GM13977 (cell line): ENCODE results near the gene KCNJ8.

Source experiments
- DNase-seq: peaks from one replicate; pipeline ENCODE4 v3.0.0; 2012; ENCODE audit warnings: low spot score
- in situ Hi-C: fragments of 300-500 bp; cut with MboI; formaldehyde crosslinking; loops from one replicate; pipeline ENCODE4 v1.12.0; 2022; ENCODE audit warnings: low sequenced_read_pairs, low pct_unique_long_range_greater_than_20kb, mixed read lengths, inconsistent platforms; ENCODE audit not compliant: unreplicated experiment
- TF ChIP-seq, protein P1 (sequence below): IDR thresholded peaks from 2 replicates; pipeline ENCODE4 v1.5.1; 2012; ENCODE audit warnings: mild to moderate bottlenecking, control low read depth; ENCODE audit not compliant: insufficient read depth; ENCODE audit errors: extremely low read depth, missing control alignments

KCNJ8 gene

DNA sequence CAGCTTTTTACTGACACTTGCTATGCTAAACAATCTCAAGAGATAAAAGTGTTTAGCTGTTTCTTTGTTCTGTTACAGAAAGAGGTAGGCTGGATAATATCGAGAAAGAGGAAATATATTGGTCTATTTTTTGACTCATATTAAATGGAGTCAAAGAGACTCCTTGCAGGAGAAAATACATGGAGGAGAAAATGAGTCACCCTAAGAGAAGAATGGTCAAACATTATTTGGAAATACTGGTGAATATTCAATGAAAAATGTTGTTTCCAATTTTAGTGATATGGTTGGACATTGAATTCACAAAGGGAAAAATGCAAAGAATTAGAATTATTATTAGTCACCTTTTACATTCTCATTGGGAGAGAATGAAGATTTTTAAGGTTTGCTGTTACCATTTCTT, 3.2 kb downstream of the KCNJ8 start:
- no peak for DNase-seq
- in situ Hi-C loops = no loop called here
- TF ChIP-seq, protein P1, sequence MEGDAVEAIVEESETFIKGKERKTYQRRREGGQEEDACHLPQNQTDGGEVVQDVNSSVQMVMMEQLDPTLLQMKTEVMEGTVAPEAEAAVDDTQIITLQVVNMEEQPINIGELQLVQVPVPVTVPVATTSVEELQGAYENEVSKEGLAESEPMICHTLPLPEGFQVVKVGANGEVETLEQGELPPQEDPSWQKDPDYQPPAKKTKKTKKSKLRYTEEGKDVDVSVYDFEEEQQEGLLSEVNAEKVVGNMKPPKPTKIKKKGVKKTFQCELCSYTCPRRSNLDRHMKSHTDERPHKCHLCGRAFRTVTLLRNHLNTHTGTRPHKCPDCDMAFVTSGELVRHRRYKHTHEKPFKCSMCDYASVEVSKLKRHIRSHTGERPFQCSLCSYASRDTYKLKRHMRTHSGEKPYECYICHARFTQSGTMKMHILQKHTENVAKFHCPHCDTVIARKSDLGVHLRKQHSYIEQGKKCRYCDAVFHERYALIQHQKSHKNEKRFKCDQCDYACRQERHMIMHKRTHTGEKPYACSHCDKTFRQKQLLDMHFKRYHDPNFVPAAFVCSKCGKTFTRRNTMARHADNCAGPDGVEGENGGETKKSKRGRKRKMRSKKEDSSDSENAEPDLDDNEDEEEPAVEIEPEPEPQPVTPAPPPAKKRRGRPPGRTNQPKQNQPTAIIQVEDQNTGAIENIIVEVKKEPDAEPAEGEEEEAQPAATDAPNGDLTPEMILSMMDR = no peak

DNA sequence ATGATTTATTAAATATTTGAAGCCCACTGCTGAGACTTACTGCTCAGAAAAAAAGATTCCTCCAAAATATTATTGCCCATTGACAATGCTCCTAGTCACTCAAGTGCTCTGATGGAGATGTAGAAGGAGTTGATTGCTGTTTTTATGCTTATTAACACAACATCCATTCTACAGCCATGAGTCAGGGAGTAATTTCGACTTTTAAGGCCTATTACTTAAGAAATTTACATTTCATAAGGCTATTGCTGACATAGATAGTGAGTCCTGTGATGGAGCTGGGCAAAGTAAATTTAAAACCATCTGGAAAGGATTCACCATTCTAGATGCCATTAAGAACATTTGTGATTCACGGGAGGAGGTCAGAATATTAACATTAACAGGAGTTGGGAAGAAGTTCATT, 5.2 kb downstream of the KCNJ8 start:
- no peak for DNase-seq
- TF ChIP-seq, protein P1 = no peak
- in situ Hi-C loops = no loop called here

DNA sequence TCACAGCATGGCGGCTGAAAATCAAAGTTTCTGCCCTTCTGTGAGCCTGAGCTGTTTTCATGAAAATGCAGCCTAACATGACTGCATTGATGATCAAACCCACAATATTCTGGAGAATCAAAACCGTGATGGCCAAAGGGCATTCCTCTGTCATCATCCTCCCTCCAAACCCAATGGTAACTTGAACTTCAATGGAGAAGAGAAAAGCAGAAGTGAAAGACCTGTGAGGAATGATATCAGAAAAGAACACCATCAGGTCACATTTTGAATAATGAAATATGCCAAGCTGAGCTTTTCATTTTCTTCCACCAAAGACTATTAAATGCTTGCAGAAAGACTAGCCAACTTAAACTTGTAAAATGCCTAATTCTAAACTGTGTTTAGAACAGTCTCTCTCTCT, 8.1 kb downstream of the KCNJ8 start:
- in situ Hi-C loops = no loop called here
- DNase-seq = no peak

DNA sequence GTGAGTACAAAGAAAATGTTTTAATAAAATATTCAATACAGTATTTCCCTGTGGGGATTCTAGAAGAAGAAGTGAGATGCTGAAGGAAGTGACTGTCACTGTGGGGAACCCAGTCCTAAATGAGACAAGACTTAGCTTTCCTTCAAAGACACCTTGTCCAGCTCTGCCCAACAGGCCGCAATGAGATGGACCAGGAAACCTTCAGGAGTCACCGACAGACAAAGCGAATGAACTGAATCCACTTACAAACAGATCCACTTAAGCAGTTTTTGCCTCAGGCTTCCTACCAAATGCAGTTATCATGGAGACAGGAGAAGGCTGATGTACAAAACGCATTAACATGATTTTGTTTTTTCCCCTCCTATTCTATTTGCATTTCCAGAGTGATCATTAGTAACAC, 9.6 kb downstream of the KCNJ8 start:
- TF ChIP-seq, protein P1 = no peak
- no peak for DNase-seq
- in situ Hi-C loops = no loop called here

More for the DNA sequence above, 8.1 kb downstream of the KCNJ8 start:
- TF ChIP-seq, protein P1 = no peak

DNA sequence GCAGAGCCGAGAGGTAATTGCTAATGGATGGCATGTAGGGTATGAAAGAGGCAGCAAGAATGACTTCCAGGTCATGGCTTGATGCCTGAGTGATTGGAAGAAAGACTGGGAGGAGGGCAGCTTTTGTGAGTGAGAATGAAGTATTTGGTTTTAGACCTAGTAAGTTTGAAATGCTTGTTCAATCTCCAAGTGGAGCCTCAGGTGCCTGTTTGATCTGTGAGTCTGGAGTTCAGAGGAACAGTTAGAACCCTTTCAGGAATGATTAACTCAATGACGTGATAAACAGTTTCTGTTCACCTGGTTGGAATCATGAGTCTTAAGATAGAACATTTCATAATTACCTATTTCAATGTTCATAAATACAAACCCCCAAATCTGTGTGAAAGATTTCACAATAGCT, 10.4 kb downstream of the KCNJ8 start:
- in situ Hi-C loops = no loop called here
- no peak for DNase-seq
- TF ChIP-seq, protein P1 = no peak

DNA sequence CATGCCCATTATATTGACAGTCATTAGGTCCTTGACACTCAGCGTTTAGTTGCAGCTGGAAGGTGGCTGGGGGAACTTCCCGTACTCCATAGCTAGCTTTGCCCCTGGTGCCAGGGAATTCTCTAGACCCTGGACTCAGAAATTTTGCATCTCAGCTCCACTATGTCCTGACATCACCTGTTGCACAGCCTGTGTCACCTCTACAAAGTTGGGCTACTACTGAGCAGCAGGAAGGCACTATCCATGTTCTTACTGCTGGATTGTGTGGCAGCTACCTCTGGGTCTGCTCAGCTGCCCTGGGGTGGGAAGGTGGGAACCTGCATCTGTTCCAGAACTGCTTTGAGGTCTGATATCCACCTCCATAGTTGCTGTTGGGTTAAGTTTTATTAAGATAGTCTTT, 11.0 kb downstream of the KCNJ8 start:
- TF ChIP-seq, protein P1 = no peak
- in situ Hi-C loops = no loop called here

DNA sequence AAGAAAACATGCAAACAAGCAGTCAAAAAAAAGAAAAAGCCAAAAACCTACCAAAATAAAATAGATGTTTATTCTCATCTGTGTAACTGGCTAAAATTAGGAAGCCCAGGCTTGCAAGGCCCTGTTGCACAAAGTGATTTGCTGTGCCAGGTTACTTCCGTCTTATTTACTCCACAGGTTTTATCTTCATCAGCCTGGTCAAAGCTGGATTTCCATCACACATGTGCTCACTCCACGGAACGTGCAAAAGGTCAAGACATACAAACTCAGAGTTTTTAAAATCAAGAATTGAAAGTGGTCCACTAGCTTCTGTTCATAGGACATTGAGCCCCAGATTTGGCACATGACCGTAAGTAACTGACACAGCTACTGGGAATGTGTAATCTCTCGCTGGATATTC, 14.8 kb downstream of the KCNJ8 start:
- in situ Hi-C loops = no loop called here
- no peak for DNase-seq
- TF ChIP-seq, protein P1 = no peak

More for the DNA sequence above, 11.0 kb downstream of the KCNJ8 start:
- no peak for DNase-seq
